ENCODE measurements around the gene CHCHD3.

- TF ChIP-seq, protein P1, sequence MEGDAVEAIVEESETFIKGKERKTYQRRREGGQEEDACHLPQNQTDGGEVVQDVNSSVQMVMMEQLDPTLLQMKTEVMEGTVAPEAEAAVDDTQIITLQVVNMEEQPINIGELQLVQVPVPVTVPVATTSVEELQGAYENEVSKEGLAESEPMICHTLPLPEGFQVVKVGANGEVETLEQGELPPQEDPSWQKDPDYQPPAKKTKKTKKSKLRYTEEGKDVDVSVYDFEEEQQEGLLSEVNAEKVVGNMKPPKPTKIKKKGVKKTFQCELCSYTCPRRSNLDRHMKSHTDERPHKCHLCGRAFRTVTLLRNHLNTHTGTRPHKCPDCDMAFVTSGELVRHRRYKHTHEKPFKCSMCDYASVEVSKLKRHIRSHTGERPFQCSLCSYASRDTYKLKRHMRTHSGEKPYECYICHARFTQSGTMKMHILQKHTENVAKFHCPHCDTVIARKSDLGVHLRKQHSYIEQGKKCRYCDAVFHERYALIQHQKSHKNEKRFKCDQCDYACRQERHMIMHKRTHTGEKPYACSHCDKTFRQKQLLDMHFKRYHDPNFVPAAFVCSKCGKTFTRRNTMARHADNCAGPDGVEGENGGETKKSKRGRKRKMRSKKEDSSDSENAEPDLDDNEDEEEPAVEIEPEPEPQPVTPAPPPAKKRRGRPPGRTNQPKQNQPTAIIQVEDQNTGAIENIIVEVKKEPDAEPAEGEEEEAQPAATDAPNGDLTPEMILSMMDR (conservative IDR thresholded peaks at IDR 0.05; ENCODE audit: low read length) = no peak
- no peak for TF ChIP-seq EZH2phosphoT487 (IDR thresholded peaks at IDR 0.05; ENCODE audit: borderline replicate concordance)
Measured at GRCh38 chr7:132944774-132945173, 137.1 kb downstream of the CHCHD3 start.
